Body of pancreas (tissue), 4 donors: ENCODE results near the gene NEMP2.

ENCODE experiments used
- CTCF ChIP-seq, 7 experiments: fragments of 450-650 bp in 4 of 7; fragments of 200-600 bp in 3 of 7; sonication (generic) in 3 of 7; IDR thresholded peaks; one replicate each; pipeline ENCODE4 v1.5.1; 2016 to 2019; ENCODE audit warnings: antibody characterized with exemption in 7 of 7
- POLR2A ChIP-seq, 3 donors: fragments of 450-650 bp; IDR thresholded peaks; one replicate each; pipeline ENCODE4 v1.6.1; 2016; ENCODE audit warnings: antibody characterized with exemption in 3 of 3, mild to moderate bottlenecking in 2 of 3

GRCh38 chr2:190504912-190505311 lies 29.6 kb downstream of the NEMP2 start:
- TF ChIP-seq CTCF (IDR thresholded peaks at IDR 0.05) (no peak), POLR2A (IDR thresholded peaks at IDR 0.05) (no peak)
